Suprapubic skin (tissue), 4 donors: ENCODE measurements around the gene IFITM10.

Source experiments
- CTCF ChIP-seq, 2 donors: fragments of 200-600 bp in 1 of 2; fragments of 450-650 bp in 1 of 2; sonication (generic) in 1 of 2; IDR thresholded peaks; one replicate each; pipeline ENCODE4 v1.5.1; 2016 to 2019; ENCODE audit warnings: antibody characterized with exemption in 2 of 2, mild to moderate bottlenecking in 1 of 2, moderate library complexity in 1 of 2
- POLR2A ChIP-seq, 2 donors: fragments of 450-650 bp; IDR thresholded peaks; one replicate each; pipeline ENCODE4 v1.6.1; 2017; ENCODE audit warnings: antibody characterized with exemption in 2 of 2, mild to moderate bottlenecking in 2 of 2, moderate library complexity in 2 of 2
- POLR2AphosphoS5 ChIP-seq, 3 donors: sonication (generic); formaldehyde crosslinking; IDR thresholded peaks; one replicate each; pipeline ENCODE4 v1.6.1; 2017; ENCODE audit warnings: antibody characterized with exemption in 3 of 3

GRCh38 chr11:1707751-1708150 is 42.6 kb downstream of the IFITM10 start:
- TF ChIP-seq POLR2AphosphoS5 (IDR thresholded peaks at IDR 0.05), result no peak
- no peak for TF ChIP-seq CTCF (IDR thresholded peaks at IDR 0.05)
- TF ChIP-seq POLR2A (IDR thresholded peaks at IDR 0.05), result no peak
